HT1080 (cell line): ENCODE measurements around the gene ZP2. TPM values are rescaled to one million over a fixed set of nuclear protein-coding genes. Genes with fewer than 3 reads are reported as not detected.

ENCODE experiments used
- DNase-seq: peaks from one replicate; pipeline ENCODE4 v3.0.0-alpha.2; 2015; ENCODE audit warnings: low read depth
- total RNA-seq: library from RNA; depleted of rRNA; stranded (reverse); fragments of >200 nt; shearing (Covaris generic); gene quantifications from 2 replicates; pipeline ENCODE4 v1.2.3, GENCODE V29; 2014; rRNA removed

The ZP2 gene
- total RNA-seq, 1 experiment from 2014 or later, result not detected

- DNase-seq, result no peak
Observed at GRCh38 chr16:21150375-21151001, 60.9 kb downstream of the ZP2 start, which contains the start of gene DNAH3. TSS of gene DNAH3 (minus strand) at chr16:21150846. CDS start at chr16:21150319, 527 bp downstream.

Other genes with a start within 250 kb of the ZP2 start
- gene DNAH3, start 60.7 kb downstream of the ZP2 start, total RNA-seq, result 0.03 and 0.05 TPM in 2 replicates
- 7.5 and 12.3 TPM in 2 replicates for gene LDAF1, start 52.9 kb downstream of the ZP2 start, total RNA-seq
- not detected in 2 replicates for gene ANKS4B, start 22.1 kb upstream of the ZP2 start, total RNA-seq
- 0.27 TPM in 1 of 2 replicates, not detected in the other for gene CRYM, start 66.7 kb upstream of the ZP2 start, total RNA-seq